Measurements from ENCODE around the gene RAD51D. TPM values are rescaled to one million over a fixed set of nuclear protein-coding genes. Genes with fewer than 3 reads are reported as not detected.
A peak's percentile ranks its signal among the peaks of the same experiment; 100 is the strongest.
"Not testable (repeated sequence)": the region's sequence is repeated elsewhere in the genome, so short reads cannot be mapped to it uniquely, and the experiment has no call there.

The RAD51D gene
- total RNA-seq, 4 donors from 2014 or later = 8.9 to 12.8 (median 10.7) TPM

DNA sequence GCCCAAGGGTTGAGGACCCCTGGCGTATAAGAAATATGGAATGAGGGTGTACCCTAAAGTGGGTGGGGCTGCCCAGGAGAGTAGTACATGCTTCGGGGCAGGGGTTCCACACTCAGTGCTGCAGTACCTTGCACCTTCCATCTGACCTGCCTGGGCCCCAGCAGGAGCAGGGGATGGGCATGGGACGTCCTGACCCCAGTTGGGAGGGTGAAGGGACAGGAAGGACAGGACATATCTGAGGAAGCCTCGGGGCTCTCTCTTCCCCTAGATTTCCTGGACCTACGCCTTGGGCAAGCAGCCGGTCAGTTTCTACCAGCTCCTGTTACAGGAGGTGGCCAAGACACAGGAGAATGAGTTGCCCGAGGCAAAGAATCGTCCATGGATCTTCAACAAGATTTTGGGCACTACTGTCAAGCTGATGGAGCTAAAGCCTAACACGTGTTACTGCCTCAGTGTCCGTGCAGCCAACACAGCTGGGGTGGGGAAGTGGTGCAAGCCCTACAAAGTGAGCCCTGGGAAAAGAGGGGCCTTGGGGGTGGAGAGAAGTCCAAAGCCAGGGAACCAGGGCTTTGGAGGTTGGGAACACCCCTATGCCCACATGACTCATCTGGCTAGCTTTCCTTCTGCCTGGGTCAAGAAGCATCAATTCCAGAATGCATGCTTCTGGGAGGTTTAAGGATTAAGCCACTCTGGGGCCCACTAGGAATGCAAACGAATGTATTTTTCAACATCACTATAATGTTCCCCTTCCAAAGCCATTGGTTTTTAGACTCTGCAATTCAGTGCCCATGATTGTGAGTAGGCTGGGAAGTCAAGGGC lies 9.7 kb upstream of the RAD51D start:
- TF ChIP-seq POLR2AphosphoS5 (IDR thresholded peaks at IDR 0.05) = no peak
- TF ChIP-seq EP300 (IDR thresholded peaks at IDR 0.05) = no peak
- no peak for TF ChIP-seq POLR2A (IDR thresholded peaks at IDR 0.05; ENCODE audit: low read depth)
- TF ChIP-seq, protein P1, sequence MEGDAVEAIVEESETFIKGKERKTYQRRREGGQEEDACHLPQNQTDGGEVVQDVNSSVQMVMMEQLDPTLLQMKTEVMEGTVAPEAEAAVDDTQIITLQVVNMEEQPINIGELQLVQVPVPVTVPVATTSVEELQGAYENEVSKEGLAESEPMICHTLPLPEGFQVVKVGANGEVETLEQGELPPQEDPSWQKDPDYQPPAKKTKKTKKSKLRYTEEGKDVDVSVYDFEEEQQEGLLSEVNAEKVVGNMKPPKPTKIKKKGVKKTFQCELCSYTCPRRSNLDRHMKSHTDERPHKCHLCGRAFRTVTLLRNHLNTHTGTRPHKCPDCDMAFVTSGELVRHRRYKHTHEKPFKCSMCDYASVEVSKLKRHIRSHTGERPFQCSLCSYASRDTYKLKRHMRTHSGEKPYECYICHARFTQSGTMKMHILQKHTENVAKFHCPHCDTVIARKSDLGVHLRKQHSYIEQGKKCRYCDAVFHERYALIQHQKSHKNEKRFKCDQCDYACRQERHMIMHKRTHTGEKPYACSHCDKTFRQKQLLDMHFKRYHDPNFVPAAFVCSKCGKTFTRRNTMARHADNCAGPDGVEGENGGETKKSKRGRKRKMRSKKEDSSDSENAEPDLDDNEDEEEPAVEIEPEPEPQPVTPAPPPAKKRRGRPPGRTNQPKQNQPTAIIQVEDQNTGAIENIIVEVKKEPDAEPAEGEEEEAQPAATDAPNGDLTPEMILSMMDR (IDR thresholded peaks at IDR 0.05) = no peak
- H3K36me3 ChIP-seq = peaks cover 16 to 40% (median 30%) of the 10 kb centered on the region in 4 donors
- H3K4me1 ChIP-seq = peaks cover 0 to 26% (median 18%) of the 10 kb centered on the region in 4 donors
- H3K27ac ChIP-seq (replicated peaks in 1 of 4) = peak overlapping the region in 2 of 4 donors; percentile 25 to 52
- no peaks in the 10 kb centered on the region for H3K9me3 ChIP-seq
- 83% methylated on average over 7 of the region's 11 CpGs for WGBS
- H3K27me3 ChIP-seq = no peaks in the 10 kb centered on the region
- no peak overlapping the region for H3K4me3 ChIP-seq
- intact Hi-C loops (cut with DNase I) = loop anchor here (10.0 kb wide), 1 partner anchor 495 kb away; no protein-coding TSS in a partner anchor
- DNase-seq (ENCODE audit: extremely low spot score) = no peak

DNA sequence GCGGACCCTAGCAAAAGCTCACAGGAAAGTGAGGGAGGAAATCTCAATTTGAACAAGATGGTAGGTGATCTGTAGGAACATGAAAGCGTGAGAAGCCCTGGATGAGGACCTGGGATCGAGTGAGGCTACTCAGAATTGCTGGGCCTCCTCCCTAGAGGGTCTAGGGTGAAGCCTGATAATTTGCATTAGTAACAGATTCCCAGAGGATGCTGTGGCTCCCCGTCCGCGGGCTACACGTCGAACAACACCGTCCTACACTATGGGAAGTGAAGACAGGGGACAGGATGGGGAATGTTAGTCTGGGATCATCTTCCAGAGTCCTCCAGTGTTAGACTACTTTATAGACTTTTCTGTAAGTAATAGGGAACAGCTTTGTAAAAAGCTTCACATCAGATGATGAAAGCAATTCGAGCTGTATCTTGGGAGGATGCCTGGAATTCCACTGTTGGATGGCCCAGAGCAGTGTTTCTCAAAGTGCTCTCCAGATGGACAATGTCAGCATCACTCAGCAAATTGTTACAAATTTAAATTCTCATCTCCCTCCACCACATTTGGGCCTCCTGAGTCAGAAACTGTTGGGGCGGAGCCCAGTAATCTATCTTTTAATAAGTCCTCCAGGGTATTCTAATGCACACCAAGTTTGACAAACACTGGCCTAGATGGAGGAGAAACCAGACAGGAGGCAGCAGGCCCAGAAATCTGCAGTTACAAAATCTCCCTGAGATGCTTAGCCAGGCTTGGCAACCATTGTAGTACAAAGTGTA lies 8.3 kb upstream of the RAD51D start:
- H3K4me1 ChIP-seq = peaks cover 0 to 26% (median 18%) of the 10 kb centered on the region in 4 donors
- no peaks in the 10 kb centered on the region for H3K9me3 ChIP-seq
- H3K4me3 ChIP-seq = no peak overlapping the region
- TF ChIP-seq POLR2AphosphoS5 (IDR thresholded peaks at IDR 0.05) = peak; percentile 67 to 78
- TF ChIP-seq POLR2A (IDR thresholded peaks at IDR 0.05; ENCODE audit: low read depth) = no peak
- H3K27ac ChIP-seq (replicated peaks in 1 of 4) = peak overlapping the region; percentile 25 to 63 (median 56)
- DNase-seq (ENCODE audit: extremely low spot score) = no peak
- WGBS = 49% methylated on average over 11 of the region's 11 CpGs
- intact Hi-C loops (cut with DNase I) = loop anchor here (10.0 kb wide), 1 partner anchor 493 kb away; no protein-coding TSS in a partner anchor
- H3K36me3 ChIP-seq = peaks cover 11 to 26% (median 16%) of the 10 kb centered on the region in 4 donors
- H3K27me3 ChIP-seq = no peaks in the 10 kb centered on the region

DNA sequence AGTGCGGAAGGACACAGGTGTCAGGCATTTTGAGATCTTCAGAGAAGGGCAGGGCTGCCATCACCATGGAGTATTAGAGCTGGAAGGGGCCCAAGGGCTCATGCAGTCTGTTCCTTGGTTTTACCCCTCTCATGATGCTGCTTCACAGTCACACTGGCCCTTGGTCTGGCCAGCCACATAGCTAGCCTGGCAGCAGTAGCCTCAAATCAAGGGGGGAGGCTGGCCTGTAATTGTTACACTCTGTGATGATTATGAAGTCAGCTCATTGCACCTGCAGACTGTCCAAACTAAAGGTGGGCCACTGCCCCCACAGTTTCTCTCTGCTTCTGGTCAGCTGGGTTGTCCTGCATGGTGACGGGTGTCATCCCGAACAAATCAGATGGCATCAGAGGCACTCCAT lies 1.7 kb upstream of the RAD51D start, which contains the start of gene FNDC8:
FNDC8 (plus strand) TSS at position 301 of the 400 bp plus-strand sequence; CDS start at position 380, 79 bp downstream.
- 95% methylated on average over 3 of the region's 3 CpGs for WGBS
- H3K27me3 ChIP-seq = no peaks in the 10 kb centered on the region
- H3K4me3 ChIP-seq = no peak within 1 kb of the TSS
- DNase-seq (ENCODE audit: extremely low spot score) = no peak
- no peaks in the 10 kb centered on the region for H3K9me3 ChIP-seq
- TF ChIP-seq, protein P1 (IDR thresholded peaks at IDR 0.05) = no peak
- no peak for TF ChIP-seq EP300 (IDR thresholded peaks at IDR 0.05)
- no peak for TF ChIP-seq POLR2AphosphoS5 (IDR thresholded peaks at IDR 0.05)
- TF ChIP-seq POLR2A (IDR thresholded peaks at IDR 0.05; ENCODE audit: low read depth) = no peak
- no peaks in the 10 kb centered on the region for H3K36me3 ChIP-seq
- peaks cover 16 to 34% (median 21%) of the 10 kb centered on the region in 4 donors for H3K4me1 ChIP-seq
- intact Hi-C loops (cut with DNase I) = loop anchor here (2.0 to 10.0 kb wide), 2 partner anchors 487 to 703 kb away; no protein-coding TSS in a partner anchor
- H3K27ac ChIP-seq (replicated peaks in 1 of 4) = no peak within 1 kb of the TSS

DNA sequence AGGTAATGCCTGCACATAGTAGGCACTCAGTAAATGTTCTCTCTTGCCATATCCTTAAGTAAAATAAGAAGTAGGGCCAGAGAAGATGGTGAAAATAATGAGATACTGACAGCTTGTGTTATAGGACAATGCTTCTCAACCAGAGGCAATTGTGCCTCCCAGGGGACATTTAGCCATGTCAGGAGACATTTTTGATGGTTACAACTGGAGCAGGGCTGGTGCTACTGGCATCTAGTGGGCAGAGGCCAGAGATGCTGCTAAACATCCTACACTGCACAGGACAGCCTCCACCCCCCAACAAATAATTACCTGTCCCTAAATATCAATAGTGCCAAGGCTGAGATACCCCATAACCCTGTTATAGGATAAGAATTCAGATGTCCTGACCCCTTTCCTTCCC lies 1.7 kb downstream of the RAD51D start:
- H3K27ac ChIP-seq (replicated peaks in 1 of 4) = no peak overlapping the region
- no peaks in the 10 kb centered on the region for H3K9me3 ChIP-seq
- H3K36me3 ChIP-seq = no peaks in the 10 kb centered on the region
- H3K4me1 ChIP-seq = peaks cover 16 to 39% (median 21%) of the 10 kb centered on the region in 4 donors
- no peak for DNase-seq (ENCODE audit: extremely low spot score)
- H3K4me3 ChIP-seq = no peak overlapping the region
- TF ChIP-seq POLR2A (IDR thresholded peaks at IDR 0.05; ENCODE audit: low read depth) (no peak), EP300 (IDR thresholded peaks at IDR 0.05) (no peak), POLR2AphosphoS5 (IDR thresholded peaks at IDR 0.05) (no peak)
- TF ChIP-seq, protein P1 (IDR thresholded peaks at IDR 0.05) = no peak
- no peaks in the 10 kb centered on the region for H3K27me3 ChIP-seq
- intact Hi-C loops (cut with DNase I) = loop anchor here (2.0 kb wide), 1 partner anchor 119 kb away; no protein-coding TSS in a partner anchor

DNA sequence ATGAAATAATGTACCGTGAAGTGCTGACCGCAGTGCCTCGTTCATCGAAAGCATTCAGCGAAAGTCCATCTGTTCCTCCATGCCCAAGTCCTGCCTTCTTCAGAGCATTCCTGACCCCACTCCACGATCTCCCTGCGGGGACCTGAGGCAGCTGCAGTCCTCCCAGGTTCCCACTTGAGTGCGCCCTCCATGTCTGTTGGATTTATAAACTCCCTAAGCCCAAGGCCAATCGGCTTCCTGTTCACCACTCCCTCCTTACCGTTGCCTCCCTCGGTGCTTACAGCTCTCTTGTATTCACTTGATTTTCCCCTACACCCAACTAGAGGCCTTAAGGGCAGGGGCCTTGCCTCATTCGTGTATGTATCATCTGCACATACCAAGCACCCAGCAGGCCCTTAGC lies 2.8 kb downstream of the RAD51D start:
- TF ChIP-seq, protein P1 (IDR thresholded peaks at IDR 0.05) = no peak
- TF ChIP-seq EP300 (IDR thresholded peaks at IDR 0.05) = no peak
- no peak for TF ChIP-seq POLR2AphosphoS5 (IDR thresholded peaks at IDR 0.05)
- Histone ChIP-seq H3K4me1 (peaks cover 16 to 39% (median 21%) of the 10 kb centered on the region in 4 donors), H3K27ac (replicated peaks in 1 of 4) (no peak overlapping the region), H3K9me3 (no peaks in the 10 kb centered on the region), H3K4me3 (no peak overlapping the region), H3K27me3 (no peaks in the 10 kb centered on the region), H3K36me3 (no peaks in the 10 kb centered on the region)
- intact Hi-C loops (cut with DNase I) = no loop called here
- no peak for DNase-seq (ENCODE audit: extremely low spot score)
- 80% methylated on average over 12 of the region's 12 CpGs for WGBS

DNA sequence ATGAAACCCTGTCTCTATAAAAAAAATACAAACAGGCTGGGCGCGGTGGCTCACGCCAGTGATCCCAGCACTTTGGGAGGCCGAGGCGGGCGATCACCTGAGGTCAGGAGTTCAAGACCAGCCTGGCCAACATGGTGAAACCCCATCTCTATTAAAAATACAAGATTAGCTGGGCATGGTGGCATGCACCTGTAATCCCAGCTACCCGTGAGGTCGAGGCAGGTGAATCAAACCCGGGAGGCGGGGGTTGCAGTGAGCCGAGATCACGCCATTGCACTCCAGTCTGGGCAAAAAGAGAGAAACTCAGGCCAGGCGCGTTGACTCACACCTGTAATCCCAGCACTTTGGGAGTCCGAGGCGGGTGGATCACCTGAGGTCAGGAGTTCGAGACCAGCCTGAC lies 8.9 kb downstream of the RAD51D start:
- H3K27ac ChIP-seq (replicated peaks in 1 of 4); H3K4me1 ChIP-seq; DNase-seq (ENCODE audit: extremely low spot score); H3K27me3 ChIP-seq; H3K9me3 ChIP-seq; H3K4me3 ChIP-seq; intact Hi-C loops (cut with DNase I): not testable (repeated sequence)
- peaks cover 0 to 16% (median 7%) of the 10 kb centered on the region in 4 donors for H3K36me3 ChIP-seq
- 96% methylated on average over 17 of the region's 17 CpGs for WGBS
